Hematopoietic multipotent progenitor cell treated with erythropoietin and hydrocortisone succinate and interleukin-3 and kit ligand, for 6 days (in vitro differentiated cells): ENCODE measurements around the gene IRF4.
"Not testable (repeated sequence)": the region's sequence is repeated elsewhere in the genome, so short reads cannot be mapped to it uniquely, and the experiment has no call there.

ENCODE experiments used
- DNase-seq: peaks from one replicate; pipeline ENCODE4 v3.0.0-alpha.2; 2015

The IRF4 gene

GRCh38 chr6:423055-423798 is 31.7 kb downstream of the IRF4 start:
- no peak for DNase-seq

GRCh38 chr6:423799-424345 is 32.3 kb downstream of the IRF4 start:
- no peak for DNase-seq

GRCh38 chr6:424741-425417 is 33.3 kb downstream of the IRF4 start:
- DNase-seq = peak; percentile 17

GRCh38 chr6:425418-425788 is 33.9 kb downstream of the IRF4 start:
- not testable (repeated sequence) for DNase-seq

DNA sequence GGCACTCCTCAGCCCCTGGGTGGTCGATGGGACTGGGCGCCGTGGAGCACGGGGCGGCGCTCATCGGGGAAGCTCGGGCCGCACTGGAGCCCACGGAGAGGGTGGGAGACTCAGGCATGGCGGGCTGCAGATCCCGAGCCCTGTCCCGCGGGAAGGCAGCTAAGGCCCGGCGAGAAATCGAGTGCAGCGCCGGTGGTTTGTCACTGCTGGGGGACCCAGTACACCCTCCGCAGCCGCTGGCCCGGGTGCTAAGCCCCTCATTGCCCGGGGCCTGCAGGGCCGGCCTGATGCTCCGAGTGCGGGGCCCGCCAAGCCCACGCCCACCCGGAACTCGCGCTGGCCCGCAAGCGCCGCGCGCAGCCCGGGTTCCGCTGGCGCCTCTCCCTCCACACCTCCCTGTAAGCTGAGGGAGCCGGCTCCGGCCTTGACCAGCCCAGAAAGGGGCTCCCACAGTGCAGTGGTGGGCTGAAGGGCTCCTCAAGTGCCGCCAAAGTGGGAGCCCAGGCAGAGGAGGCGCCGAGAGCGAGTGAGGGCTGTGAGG is 34.7 kb downstream of the IRF4 start:
- not testable (repeated sequence) for DNase-seq

- no peak for DNase-seq
Measured at GRCh38 chr6:428047-428603, 36.6 kb downstream of the IRF4 start.

GRCh38 chr6:429515-430121 is 38.1 kb downstream of the IRF4 start:
- peak; percentile 23 for DNase-seq

GRCh38 chr6:431504-431903 is 40.0 kb downstream of the IRF4 start:
- DNase-seq = no peak

DNA sequence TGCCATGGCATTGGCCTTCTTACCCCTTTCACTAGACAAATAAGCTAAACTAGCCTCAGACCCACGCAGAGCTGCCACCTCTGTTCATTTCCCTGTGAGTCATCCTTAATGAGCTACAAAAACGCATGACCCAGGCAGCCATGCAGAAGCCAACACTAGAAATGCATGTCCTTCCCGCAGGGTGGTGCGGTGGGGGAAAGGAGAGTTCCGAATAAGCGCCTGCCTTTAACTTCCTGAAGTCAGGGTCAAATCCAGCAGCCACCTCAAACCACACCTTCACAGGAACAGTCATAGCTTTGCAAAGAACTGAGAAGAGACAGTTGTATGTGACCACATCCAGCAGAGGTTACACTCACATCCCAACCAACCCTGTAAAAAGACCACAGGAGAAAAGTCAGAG is 40.4 kb downstream of the IRF4 start:
- no peak for DNase-seq

GRCh38 chr6:434051-434705 is 42.6 kb downstream of the IRF4 start:
- DNase-seq = no peak

DNA sequence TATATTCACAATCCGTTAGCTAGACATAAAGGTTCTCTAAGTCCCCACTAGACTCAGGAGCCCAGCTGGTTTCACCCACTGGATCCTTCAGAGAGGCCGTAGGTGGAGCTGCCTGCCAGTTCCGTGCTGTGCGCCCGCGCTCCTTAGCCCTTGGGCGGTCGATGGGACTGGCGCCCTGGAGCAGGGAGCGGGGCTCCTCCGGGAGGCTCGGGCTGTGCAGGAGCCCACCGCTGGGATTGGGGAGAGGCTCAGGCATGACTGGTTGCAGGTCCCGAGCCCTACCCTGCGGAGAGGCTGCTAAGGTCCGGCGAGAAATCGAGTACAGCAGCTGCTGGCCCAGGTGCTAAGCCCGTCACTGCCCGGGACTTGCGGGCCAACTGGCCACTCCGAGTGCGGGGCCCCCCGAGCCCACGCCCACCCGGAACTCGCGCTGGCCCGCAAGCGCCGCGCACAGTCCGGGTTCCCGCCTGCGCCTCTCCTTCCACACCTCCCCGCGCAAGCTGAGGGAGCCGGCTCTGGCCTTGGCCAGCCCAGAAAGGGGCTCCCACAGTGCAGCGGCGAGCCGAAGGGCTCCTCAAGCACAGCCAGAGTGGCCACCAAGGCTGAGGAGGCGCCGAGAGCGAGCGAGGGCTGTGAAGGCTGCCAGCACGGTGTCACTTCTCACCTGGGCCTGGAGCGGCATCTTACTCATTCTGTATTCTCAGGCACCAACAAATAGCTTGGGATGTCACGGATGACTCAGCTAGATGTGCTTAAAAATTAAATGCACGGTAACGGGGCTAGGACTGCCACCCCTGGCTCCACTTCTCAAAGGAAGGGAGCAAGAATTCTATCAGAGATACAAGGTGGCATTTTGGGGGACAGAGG is 44.1 kb downstream of the IRF4 start:
- no peak for DNase-seq

GRCh38 chr6:436308-437036 is 44.9 kb downstream of the IRF4 start:
- no peak for DNase-seq

GRCh38 chr6:437037-437392 is 45.5 kb downstream of the IRF4 start:
- DNase-seq = no peak

- no peak for DNase-seq
Measured at GRCh38 chr6:438634-439170, 47.1 kb downstream of the IRF4 start.

DNA sequence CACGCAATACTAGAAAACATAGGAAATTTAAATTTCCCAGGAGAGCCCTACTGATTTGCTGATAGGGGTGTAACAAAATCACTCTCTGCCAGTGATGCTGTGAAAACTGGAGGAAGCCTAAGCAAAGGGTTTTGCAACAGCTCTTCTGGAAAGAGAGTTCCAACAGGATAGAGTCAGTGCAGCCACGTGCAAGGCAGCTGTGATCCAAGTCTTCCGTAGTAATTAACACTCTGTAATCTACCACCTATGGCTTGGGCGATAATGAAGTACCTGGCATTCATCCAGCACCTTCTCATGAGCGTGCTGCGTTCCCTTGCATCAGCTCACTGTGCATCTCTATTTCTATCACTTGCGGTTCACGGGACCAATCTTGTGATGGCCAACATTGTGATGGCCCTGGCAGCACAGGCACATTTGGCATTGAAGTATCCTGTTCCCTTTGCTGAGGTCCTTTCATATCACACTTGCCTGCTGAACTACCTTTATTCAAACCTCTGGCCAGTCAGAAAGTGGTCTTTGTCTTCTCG is 48.2 kb downstream of the IRF4 start:
- no peak for DNase-seq

DNA sequence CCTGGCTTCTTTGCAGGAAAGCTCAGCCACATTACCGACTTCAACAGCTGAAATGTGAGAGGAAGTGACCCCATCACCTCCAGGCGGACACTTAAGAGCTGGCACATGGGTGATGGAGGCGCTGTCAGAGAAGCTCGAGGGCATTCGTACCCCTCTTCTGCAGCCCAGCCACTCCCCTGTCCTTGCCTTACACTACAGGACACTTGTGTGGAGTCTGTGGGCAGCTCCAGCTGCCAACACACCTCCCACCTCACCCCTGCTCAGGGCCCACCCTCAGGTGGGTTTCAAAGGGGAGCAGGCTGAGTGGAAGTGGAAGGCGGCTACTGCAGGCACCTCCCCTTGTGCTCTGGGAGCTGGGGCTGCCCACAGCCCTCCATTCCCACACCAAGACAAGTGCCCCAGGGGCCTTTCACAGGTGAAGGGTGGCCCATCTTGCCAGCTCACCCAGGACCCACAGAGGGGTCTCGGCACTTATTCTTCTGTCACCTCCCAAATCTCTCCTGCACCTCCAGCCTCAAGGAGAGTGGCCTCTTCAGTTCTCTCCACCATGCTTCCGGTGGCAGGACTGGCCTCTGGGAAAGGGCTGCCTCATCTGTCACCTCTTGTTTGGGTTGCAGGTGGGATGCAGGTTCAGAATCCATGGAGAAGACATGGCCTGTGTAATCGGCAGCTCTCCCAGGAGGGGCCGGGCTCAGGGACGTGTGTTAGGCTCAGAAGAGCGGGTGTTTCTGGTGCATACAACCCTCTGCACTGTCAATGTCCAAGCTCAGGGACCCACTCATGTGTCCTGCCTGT is 49.8 kb downstream of the IRF4 start:
- DNase-seq = no peak

DNA sequence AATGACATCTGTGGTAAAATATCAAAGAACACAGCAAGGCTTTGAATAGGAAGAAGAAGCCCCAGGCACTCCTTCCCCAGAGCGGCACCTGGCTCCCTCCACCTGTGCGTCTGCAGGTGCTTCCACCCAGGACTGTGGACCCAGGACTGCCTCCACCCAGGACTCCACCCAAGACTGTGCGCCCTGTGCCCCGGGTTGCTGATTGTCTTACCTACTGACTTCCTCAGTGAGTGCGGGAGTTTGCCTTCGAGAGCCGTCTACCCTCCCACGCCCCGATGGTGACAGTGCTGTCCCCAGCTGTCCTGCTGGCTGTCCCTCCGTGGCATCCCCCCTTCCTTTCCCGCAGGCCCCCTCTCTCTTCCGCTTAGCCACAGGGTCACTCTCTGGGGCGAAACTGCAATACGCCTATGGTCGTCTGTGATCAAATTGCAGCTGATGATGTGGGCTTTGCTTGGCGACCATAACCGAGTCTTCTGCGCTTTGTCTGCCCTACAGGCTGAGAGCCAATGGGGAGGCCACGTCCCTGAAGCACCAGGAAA is 52.1 kb downstream of the IRF4 start:
- DNase-seq = no peak

DNA sequence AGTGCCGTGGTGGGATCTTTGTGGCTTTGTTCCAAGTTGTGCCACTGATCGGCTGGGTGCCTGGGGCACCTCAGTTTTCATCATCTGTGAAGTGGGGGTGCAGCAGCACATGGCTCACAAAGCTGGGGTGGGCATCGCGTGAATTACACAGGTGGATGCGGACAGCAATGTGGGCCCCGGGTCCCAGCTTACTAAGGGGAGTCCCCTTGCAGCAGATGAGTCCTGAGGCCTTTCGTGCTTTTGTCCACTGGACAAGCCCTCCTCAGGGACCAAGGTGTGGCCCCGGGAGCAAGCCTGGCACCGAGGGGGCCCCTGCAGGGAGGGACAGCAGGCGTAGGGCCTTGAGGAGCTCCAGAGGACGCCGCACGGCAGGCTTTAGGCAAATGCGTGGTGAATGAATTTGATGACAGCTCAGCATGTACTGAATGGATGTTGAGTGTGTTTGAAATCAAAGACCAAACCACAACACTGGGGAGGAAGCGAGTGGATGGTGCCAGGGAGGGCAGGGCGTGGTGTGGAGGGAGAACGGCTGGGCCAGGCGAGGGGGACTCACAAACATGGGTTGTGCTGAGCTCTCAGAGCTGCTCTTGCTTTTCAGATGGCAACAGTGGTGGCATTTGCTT is 53.2 kb downstream of the IRF4 start:
- no peak for DNase-seq
